Stimulated activated CD4-positive, alpha-beta T cell treated with anti-CD3 and anti-CD28 coated beads, Interleukin-2, amount 100 ng/mL, for 48 hours (primary cell): ENCODE measurements around the gene CARM1.

ENCODE experiments used
- DNase-seq, 2 donors: peaks; one replicate each; pipeline ENCODE4 v3.0.0-alpha.2; 2020

The CARM1 gene

DNA sequence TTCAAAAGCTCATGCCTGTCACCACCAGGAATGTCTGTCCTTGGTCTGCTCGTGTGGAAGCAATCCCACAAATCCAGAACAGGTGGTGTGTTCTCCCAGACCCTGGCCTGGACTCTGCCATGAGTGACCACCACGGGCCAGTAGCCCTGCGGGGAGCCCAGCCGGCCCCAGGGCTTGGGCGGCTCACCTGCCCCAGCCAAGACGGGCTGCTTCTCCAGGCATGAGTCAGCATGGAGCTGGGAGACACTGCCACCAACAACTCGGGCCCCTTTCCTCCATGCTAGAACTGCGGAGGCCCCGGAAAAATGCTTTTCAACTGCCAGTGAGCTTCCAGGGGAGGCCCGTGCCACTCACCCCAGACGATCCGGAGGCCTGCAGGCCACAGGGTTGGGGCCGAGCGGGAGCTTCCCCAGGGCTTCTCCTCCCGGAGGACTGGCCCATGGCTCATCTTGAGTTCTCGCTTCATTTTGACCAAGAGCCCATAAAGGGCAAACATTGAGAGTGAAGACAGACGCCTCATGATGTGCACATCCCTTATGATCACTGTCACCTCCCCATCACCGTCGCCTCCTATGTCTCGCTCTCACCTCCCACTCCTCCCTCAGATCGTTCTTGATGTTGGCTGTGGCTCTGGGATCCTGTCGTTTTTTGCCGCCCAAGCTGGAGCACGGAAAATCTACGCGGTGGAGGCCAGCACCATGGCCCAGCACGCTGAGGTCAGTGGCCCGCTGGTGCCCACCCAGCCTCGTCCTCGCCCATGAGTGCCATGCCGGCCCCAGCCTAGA is 40.4 kb downstream of the CARM1 start:
- no peak for DNase-seq

DNA sequence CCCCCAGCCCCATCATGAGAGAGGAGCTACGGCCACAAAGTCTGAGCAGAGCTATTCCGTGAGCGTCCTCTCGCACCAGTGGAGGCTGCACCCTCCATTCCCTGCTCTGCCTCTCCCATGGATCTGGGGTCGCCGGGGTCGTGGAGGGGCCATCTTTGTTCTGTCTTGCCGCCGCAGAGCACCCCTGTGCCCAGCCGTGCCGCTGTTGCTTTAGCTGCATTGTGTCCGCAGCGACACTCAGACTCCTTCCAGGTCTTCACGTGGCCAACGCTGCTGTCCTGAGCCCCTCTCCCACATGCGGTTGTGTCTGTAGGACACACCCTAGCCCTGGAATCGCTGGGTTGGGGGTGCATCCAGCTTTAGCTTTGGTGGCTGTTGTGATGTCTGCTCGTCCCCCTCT is 41.3 kb downstream of the CARM1 start:
- DNase-seq, result no peak

DNA sequence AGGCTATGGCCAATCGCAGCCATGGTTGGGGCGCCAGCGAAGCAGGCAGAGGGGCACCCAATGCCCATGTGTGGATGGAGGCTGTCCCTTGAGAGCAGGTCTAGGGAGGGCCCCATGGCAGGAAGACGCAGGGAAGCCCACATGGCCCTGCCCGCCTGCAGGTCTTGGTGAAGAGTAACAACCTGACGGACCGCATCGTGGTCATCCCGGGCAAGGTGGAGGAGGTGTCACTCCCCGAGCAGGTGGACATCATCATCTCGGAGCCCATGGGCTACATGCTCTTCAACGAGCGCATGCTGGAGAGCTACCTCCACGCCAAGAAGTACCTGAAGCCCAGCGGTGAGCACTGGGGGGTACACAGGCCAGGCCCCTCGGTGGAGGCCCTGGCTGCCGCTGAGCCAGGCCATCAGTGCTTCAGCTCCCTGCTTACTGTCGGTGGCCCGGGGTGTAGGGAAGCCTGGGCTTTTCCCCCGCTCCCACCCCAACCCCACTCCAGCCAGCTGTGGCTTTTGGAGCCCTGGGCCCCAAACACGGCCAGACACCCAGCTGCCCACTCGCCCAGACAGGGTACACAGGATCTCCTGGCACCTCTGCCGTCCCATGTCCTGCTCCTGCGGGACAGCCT is 42.5 kb downstream of the CARM1 start:
- no peak for DNase-seq

DNA sequence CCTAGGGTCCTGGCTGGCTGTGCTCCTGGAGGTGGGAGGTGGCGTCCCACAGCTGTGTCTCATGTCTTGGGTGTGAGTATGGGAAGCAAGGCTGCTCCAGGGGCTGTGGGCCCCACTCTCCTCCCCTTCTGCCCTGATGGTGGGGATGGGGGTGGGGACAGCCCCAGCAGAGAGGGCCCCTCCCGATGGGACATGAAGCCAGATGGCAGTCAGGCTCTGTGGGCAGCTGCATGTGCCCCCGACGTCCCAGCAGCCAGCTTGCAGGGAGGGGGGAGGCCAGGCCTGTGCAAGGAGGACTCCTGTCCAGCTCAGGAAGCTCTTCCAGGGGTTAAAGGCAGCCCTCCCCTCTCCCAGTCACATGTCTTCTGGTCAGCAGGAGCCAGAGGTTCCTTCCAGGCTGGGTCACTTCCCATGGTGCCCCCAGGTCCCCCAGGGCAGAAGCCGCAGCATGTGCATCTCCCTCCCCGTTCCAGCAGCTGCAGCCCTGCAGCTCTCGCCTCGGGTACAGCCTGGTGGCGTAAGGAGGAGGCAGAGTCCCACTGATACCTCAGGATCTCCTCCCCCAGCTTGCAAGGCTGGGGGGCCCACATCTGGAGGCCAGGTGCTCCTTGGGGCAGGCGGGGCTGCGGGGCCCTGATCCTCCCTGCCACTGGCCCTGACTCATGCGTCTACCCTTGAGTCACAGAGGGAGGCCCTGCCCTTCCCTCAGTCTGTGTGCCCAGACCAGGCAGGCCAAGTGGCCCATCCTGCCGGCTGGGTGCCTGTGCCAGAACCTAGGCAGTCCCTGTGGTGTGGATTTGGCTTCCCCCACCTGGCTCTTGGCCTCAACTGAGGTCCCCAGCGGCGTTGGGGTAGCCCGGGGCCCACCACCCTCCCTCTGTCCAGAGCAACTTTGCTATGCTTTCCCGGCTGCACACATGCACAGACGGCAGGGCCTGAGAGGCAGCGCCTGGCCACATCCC is 44.1 kb downstream of the CARM1 start:
- DNase-seq, result no peak

DNA sequence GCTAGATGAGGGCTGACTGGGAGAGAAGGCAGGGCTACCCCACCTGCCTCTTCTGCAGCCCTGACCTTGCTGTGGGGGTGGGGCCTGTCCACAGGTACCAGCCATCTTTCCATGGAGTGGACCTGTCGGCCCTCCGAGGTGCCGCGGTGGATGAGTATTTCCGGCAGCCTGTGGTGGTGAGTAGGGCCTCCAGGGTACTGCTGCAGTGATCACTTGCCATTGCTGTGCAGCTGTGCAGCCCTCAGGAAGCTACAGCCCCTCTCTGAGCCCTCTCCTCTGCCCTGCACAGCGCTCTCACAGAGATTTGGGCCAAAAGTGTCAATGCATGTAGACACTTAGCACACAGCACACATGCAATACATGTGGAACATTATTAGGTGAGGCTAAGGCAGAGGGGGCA is 45.2 kb downstream of the CARM1 start:
- DNase-seq, result no peak

DNA sequence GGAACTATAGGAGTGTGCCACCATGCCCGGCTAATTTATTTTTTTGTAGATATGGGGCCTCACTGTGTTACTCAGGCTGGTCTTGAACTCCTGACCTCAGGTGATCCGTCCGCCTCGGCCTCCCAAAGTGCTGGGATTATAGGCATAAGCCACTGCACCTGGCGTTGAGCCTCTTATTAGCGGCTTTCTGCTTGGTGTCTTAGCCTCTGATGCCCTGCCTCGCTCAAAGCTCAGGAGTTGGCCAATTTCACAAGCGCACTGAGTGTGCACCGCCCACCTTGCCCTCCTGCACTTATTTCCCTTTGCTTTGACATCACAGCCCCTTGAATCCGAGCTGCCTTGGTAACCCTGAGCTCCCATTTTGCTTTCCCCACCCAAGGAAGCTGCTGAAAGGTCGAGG is 47.0 kb downstream of the CARM1 start:
- no peak for DNase-seq

DNA sequence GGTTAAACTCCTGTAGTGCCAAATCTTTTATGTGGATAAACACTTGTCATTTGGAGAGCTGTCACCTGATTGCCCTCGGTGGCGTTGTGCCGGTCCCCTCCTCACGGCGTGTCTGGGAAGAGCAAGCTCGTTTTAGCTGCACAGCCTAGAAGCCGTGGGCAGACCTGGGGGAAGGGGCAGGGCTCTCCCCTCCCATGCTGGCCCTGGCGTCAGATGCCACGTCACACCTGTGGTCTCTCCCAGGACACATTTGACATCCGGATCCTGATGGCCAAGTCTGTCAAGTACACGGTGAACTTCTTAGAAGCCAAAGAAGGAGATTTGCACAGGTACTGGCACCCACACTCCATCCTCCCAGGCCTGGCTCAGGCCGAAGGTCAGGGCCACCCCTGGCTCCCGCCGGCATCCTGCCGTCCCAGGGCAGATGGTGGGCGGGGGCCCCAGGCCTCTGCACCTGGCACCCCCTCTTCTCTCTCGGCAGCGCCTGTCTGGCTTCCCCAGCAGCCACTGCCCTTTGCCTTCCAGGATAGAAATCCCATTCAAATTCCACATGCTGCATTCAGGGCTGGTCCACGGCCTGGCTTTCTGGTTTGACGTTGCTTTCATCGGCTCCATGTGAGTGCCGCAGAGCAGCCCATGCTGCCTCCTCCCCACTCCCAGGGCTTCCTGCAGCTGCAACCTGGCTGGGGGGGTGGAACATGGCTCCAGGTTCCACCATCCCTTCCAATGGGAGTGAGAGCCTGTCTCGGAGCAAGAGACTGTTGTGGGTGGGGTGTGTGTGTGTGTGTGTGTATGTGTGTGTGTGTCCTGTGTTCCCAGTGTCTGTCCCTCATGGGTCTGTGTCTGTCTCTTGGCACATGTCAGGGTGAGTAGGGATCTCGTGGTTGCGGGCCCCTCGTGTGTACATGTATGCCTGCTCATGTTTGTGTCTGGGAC is 48.3 kb downstream of the CARM1 start:
- DNase-seq, result no peak

DNA sequence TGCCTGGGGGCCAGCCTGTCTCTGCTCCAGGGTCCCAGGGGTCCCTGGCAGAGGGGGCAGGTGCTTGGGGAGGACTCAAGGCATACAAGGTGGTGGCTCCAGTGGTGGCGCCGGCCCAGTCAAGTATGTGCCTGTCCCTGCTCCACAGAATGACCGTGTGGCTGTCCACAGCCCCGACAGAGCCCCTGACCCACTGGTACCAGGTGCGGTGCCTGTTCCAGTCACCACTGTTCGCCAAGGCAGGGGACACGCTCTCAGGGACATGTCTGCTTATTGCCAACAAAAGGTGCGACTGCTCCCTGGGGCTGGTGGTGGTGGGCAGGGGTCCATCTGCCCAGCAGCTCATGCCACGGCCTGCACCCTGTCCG is 48.9 kb downstream of the CARM1 start:
- no peak for DNase-seq

DNA sequence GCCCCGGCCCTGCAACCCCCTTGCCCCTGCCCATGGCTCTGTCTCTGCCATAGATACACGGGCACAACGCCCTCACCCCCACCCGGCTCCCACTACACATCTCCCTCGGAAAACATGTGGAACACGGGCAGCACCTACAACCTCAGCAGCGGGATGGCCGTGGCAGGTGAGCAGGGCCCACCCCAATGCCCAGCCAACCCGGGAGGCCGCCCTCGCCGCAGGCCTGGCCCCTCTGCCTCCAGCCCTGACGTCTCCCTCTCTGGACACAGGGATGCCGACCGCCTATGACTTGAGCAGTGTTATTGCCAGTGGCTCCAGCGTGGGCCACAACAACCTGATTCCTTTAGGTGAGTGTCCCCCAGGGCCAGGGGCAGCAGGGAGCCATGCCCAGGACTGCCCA is 49.4 kb downstream of the CARM1 start:
- DNase-seq, result no peak

DNA sequence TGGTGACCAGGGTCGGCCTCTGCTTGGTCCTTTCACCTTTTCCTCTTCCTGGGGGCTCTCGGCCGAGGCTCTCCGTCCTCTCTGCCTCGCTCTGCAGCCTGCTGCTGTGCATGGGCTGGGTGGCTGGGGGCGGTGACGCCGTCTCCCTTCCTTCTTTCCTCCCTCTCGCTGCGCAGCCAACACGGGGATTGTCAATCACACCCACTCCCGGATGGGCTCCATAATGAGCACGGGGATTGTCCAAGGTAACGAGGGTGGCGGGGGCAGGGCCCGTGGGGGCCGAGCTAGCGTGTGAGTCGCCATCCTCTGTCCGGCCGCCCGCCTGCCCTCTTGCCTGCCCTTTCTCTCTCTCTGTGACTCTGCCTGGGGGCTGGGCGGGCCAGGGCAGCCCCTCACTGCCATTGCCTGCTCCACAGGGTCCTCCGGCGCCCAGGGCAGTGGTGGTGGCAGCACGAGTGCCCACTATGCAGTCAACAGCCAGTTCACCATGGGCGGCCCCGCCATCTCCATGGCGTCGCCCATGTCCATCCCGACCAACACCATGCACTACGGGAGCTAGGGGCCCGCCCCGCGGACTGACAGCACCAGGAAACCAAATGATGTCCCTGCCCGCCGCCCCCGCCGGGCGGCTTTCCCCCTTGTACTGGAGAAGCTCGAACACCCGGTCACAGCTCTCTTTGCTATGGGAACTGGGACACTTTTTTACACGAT is 50.0 kb downstream of the CARM1 start:
- DNase-seq, result no peak

DNA sequence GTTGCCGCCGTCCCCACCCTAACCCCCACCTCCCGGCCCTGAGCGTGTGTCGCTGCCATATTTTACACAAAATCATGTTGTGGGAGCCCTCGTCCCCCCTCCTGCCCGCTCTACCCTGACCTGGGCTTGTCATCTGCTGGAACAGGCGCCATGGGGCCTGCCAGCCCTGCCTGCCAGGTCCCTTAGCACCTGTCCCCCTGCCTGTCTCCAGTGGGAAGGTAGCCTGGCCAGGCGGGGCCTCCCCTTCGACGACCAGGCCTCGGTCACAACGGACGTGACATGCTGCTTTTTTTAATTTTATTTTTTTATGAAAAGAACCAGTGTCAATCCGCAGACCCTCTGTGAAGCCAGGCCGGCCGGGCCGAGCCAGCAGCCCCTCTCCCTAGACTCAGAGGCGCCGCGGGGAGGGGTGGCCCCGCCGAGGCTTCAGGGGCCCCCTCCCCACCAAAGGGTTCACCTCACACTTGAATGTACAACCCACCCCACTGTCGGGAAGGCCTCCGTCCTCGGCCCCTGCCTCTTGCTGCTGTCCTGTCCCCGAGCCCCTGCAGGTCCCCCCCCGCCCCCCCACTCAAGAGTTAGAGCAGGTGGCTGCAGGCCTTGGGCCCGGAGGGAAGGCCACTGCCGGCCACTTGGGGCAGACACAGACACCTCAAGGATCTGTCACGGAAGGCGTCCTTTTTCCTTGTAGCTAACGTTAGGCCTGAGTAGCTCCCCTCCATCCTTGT is 50.7 kb downstream of the CARM1 start:
- no peak for DNase-seq

DNA sequence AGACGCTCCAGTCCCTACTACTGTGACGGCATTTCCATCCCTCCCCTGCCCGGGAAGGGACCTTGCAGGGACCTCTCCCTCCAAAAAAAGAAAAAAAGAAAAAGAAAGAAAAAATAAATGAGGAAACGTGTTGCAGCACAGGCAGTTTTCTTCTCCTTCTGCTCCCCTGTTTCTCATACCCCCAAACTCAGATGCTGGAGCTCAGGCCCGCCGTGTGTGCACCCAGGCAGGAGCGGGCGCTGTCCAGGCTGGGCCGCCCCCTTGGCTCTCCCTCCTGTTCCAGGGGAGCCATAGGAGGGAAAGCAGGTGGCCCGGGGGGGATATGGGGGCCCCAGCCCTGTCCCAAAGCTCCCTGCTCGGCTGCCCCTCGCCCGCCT is 51.3 kb downstream of the CARM1 start:
- no peak for DNase-seq

DNA sequence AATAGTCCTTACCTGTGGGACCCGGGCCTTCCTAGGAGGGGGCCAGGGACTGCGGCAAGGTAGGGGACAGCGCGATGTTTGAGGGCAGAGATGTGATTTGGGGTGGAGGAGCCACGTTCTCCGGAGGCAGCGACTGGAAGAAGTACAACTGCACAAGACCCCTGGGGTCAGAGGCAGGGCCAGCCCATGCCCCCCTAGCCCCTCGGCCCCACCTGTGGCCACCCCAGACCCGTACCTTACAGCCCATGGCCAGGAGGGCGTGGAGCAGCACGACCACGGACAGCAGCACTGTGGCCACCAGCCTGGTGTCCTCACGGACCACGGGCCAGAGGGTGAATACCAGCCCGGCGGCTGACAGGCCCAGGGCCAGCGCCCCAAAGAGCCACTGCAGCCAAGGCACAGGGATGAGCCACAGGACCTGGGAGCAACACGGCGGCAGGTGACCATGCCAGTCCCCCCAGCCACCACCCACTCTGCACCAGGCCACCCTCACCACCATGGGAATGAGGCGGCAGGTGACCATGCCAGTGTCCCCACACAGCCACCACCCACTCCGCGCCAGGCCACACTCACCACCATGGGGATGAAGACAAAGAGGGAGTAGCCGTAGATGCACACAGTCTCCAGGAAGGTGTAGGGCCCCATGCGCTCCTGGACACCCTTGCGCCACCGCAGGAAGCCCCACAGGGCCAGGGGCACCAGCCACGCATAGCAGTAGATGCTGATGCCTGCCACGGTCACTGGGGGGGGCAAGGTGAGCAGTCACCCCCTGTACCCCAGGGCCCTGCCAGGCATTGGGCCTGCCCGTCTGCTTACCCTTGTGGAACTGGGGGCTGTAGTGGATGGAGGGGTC is 52.1 kb downstream of the CARM1 start:
- DNase-seq, result no peak

DNA sequence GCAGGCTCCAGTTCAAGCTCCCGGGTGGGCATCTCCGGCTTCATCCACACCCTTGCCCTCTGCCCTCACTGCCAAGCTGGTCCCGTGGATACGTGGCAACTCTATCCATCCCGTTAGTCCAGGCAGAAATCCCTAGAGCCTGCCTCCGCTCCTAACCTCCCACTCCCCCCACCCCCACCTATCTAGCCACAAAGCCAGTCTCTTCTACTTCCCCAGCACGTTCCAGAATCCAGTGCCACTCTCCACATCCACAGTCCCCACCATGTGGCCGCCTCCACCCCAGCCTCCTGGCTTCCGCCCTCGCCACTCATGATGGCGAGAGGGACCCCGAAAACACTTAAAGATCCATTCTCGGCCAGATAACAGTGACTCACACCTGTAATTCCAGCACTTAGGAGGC is 53.2 kb downstream of the CARM1 start:
- no peak for DNase-seq

DNA sequence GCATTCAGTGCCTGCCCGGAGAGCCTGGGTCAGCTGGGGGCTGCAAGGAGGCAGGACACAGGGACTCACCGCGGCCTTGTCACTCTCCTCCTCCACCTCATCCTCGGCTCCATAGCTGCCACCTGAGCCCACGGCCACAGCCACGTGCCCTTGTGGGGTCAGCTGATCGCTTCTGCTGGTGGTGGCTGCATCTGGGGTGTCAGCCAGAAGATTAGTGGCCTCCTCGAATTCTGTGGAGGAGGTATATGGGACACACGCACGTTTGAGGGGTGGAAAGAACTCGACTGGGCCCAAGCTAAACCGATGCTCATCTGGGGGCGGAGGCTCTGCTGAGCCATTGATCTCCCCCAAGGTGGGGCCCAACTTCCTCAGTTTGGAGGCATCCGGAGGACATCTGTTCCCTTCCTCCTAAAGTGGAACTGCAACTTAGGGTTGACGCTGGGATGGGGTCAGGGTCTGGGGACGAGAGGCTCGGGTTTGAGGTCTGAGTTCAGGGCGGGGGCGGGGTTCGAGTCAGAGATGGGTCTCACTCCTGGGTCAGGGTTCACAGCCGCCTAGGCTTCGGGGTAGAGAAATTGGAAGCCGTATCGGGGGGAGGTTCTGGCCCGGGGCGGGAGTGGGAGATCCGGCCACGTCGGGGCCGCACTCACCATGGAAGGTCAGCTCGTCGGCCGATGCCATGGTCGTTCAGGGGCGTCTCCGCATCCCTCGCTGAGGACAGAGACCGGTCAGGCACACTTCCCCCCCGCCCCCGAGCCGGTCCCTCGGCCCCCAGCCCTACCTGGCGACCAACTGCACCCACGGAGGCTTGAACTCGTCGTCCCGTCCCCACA is 56.6 kb downstream of the CARM1 start:
- no peak for DNase-seq

DNA sequence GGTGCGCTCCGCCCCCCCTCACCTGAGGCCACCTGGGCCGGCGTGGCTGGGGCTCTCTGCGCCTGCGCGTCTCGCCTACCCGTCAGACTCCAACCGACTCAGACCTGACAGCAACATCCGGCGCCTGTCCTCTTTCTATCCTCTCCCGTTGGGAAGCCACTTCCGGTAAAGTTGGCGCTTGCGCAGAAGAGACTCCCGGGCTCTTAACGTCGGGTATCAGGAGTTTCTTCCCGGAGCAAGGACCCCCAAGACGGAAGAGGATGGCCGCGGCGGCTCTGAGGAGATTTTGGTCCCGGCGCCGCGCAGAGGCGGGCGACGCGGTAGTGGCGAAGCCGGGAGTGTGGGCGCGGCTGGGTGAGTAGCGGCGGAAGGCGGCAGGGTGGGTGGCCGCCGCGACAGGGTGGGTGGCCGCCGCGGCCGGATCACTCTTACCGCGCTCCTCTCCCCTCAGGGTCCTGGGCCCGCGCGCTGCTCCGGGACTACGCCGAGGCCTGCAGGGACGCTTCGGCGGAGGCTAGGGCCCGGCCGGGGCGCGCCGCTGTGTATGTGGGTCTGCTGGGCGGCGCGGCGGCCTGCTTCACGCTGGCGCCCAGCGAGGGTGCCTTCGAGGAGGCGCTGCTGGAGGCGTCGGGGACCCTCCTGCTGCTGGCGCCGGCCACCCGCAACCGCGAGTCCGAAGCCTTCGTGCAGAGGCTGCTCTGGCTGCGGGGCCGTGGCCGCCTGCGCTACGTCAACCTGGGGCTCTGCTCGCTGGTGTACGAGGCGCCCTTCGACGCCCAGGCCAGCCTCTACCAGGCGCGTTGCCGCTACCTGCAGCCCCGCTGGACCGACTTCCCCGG is 57.4 kb downstream of the CARM1 start, which contains the start of the genes TIMM29 and YIPF2:
TSS of gene TIMM29 (plus strand) at position 249 of the 839 bp plus-strand sequence. CDS start at position 261, 12 bp downstream.
TSS of gene YIPF2 (minus strand) at position 77 of the 839 bp plus-strand sequence. CDS start 229 bp downstream, outside the sequence.
- peak; percentile 93 to 95 for DNase-seq

DNA sequence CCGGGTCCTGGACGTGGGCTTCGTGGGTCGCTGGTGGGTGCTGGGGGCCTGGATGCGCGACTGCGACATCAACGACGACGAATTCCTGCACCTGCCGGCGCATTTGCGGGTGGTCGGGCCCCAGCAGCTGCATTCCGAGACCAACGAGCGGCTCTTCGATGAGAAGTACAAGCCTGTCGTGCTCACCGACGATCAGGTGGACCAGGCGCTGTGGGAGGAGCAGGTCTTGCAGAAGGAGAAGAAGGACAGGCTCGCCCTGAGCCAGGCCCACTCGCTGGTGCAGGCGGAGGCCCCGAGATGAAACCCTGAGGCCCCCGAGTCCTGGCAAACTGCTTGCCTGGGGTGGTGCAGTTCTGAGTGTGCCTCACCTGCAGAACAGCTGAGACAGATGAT is 58.0 kb downstream of the CARM1 start:
- no peak for DNase-seq
